Measurements from ENCODE around the gene GNA15.

DNA sequence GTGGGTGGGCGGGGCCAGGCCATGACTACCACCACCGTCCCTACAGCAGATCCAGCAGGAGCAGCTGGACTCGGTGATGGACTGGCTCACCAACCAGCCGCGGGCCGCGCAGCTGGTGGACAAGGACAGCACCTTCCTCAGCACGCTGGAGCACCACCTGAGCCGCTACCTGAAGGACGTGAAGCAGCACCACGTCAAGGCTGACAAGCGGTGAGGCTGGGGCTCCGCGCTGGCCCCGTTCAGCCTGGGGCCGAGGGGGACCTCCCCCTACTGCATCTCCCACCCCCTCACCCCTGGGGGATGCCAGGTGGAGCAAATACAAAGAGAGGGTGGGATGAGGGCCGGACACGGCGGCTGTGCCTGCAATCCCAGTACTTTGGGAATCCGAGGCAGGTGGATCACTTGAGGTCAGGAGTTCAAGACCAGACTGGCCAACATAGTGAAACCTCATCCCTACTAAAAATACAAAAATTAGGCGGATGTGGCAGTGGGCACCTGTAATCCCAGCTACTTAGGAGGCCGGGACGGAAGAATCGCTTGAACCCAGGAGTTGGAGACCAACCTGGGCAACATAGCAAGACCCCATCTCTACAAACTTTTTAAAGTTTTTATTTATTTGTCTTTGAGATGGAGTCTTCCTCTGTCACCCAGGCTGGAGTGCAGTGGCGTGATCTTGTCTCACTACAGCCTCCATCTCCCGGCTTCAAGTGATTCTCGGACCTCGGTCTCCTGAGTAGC, 70.6 kb downstream of the GNA15 start:
- TF ChIP-seq, protein P1, sequence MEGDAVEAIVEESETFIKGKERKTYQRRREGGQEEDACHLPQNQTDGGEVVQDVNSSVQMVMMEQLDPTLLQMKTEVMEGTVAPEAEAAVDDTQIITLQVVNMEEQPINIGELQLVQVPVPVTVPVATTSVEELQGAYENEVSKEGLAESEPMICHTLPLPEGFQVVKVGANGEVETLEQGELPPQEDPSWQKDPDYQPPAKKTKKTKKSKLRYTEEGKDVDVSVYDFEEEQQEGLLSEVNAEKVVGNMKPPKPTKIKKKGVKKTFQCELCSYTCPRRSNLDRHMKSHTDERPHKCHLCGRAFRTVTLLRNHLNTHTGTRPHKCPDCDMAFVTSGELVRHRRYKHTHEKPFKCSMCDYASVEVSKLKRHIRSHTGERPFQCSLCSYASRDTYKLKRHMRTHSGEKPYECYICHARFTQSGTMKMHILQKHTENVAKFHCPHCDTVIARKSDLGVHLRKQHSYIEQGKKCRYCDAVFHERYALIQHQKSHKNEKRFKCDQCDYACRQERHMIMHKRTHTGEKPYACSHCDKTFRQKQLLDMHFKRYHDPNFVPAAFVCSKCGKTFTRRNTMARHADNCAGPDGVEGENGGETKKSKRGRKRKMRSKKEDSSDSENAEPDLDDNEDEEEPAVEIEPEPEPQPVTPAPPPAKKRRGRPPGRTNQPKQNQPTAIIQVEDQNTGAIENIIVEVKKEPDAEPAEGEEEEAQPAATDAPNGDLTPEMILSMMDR (IDR thresholded peaks at IDR 0.05; ENCODE audit: low read length), result no peak
- TF ChIP-seq EZH2 (optimal IDR thresholded peaks at IDR 0.05; ENCODE audit: low read depth, low read length) (no peak), EZH2phosphoT487 (IDR thresholded peaks at IDR 0.05; ENCODE audit: low read length) (no peak)
